ENCODE measurements around the gene SDCCAG8. TPM values are rescaled to one million over a fixed set of nuclear protein-coding genes. Genes with fewer than 3 reads are reported as not detected.
A peak's percentile ranks its signal among the peaks of the same experiment; 100 is the strongest.

SDCCAG8 gene
- polyA plus RNA-seq, 3 donors: 33.2 to 34.4 (median 33.4) TPM

- H3K9ac ChIP-seq (ENCODE audit: insufficient read depth, low read length, poor library complexity, severe bottlenecking): no peak overlapping the region
- Mint-ChIP-seq H3K4me1 (peaks cover 5% of the 10 kb centered on the region), H3K27me3 (ENCODE audit: low read depth in 3 of 3) (no peaks in the 10 kb centered on the region), H3K9me3 (peaks cover 0 to 6% (median 5%) of the 10 kb centered on the region in 7 donors), H3K27ac (peak overlapping the region in 4 of 7 donors; percentile 4 to 80 (median 32)), H3K4me3 (no peak overlapping the region), H3K36me3 (peaks cover 66 to 68% of the 10 kb centered on the region in 2 donors)
- no peak overlapping the region for H3K4me3 ChIP-seq (replicated peaks in 1 of 3; ENCODE audit: low read depth in 2 of 3, low read length in 3 of 3)
- H3K27ac ChIP-seq (ENCODE audit: low read depth in 1 of 2, low read length in 2 of 2): peak overlapping the region in 1 of 2 donors; percentile 42
- H3K4me2 ChIP-seq (replicated peaks; ENCODE audit: extremely low read depth, low read length, poor library complexity, severe bottlenecking): no peak overlapping the region
- peaks cover 39% of the 10 kb centered on the region for H4K20me1 ChIP-seq (ENCODE audit: insufficient read depth, low read length)
- no peaks in the 10 kb centered on the region for H3K9me3 ChIP-seq (replicated peaks in 1 of 2; ENCODE audit: control insufficient read depth in 1 of 2, insufficient read depth in 1 of 2, low read length in 2 of 2)
- TF ChIP-seq, protein P1, sequence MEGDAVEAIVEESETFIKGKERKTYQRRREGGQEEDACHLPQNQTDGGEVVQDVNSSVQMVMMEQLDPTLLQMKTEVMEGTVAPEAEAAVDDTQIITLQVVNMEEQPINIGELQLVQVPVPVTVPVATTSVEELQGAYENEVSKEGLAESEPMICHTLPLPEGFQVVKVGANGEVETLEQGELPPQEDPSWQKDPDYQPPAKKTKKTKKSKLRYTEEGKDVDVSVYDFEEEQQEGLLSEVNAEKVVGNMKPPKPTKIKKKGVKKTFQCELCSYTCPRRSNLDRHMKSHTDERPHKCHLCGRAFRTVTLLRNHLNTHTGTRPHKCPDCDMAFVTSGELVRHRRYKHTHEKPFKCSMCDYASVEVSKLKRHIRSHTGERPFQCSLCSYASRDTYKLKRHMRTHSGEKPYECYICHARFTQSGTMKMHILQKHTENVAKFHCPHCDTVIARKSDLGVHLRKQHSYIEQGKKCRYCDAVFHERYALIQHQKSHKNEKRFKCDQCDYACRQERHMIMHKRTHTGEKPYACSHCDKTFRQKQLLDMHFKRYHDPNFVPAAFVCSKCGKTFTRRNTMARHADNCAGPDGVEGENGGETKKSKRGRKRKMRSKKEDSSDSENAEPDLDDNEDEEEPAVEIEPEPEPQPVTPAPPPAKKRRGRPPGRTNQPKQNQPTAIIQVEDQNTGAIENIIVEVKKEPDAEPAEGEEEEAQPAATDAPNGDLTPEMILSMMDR (IDR thresholded peaks at IDR 0.05): no peak
- H3K36me3 ChIP-seq (replicated peaks in 1 of 2; ENCODE audit: control insufficient read depth in 1 of 2, insufficient read depth in 2 of 2, low read length in 2 of 2): peaks cover 45 to 82% of the 10 kb centered on the region in 2 donors
- intact Hi-C loops (cut with micrococcal nuclease): no loop called here
- H2AFZ ChIP-seq (ENCODE audit: insufficient read depth, low read depth, low read length, poor library complexity, severe bottlenecking): no peak overlapping the region
- no peak for DNase-seq
- peaks cover 51% of the 10 kb centered on the region for H3K79me2 ChIP-seq (ENCODE audit: insufficient read depth, low read length)
- H3K4me1 ChIP-seq (ENCODE audit: control insufficient read depth in 1 of 2, insufficient read depth in 2 of 2, low read length in 2 of 2): no peaks in the 10 kb centered on the region
- H3K27me3 ChIP-seq (ENCODE audit: control insufficient read depth in 2 of 2, insufficient read depth in 2 of 2, low read length in 2 of 2): no peaks in the 10 kb centered on the region
Observed at GRCh38 chr1:243218059-243218458, 37.8 kb upstream of the SDCCAG8 start.

- Mint-ChIP-seq H3K36me3 (peaks cover 45 to 57% of the 10 kb centered on the region in 2 donors), H3K4me3 (no peak overlapping the region), H3K27ac (no peak overlapping the region), H3K9me3 (peaks cover 16 to 34% (median 28%) of the 10 kb centered on the region in 7 donors), H3K27me3 (ENCODE audit: low read depth in 3 of 3) (no peaks in the 10 kb centered on the region), H3K4me1 (peaks cover 5% of the 10 kb centered on the region)
- Histone ChIP-seq H3K9me3 (replicated peaks in 1 of 2; ENCODE audit: control insufficient read depth in 1 of 2, insufficient read depth in 1 of 2, low read length in 2 of 2) (peaks cover 17 to 31% of the 10 kb centered on the region in 2 donors), H3K4me1 (ENCODE audit: control insufficient read depth in 1 of 2, insufficient read depth in 2 of 2, low read length in 2 of 2) (no peaks in the 10 kb centered on the region), H3K4me2 (replicated peaks; ENCODE audit: extremely low read depth, low read length, poor library complexity, severe bottlenecking) (no peak overlapping the region), H3K4me3 (replicated peaks in 1 of 3; ENCODE audit: low read depth in 2 of 3, low read length in 3 of 3) (no peak overlapping the region), H3K79me2 (ENCODE audit: insufficient read depth, low read length) (peaks cover 95% of the 10 kb centered on the region), H2AFZ (ENCODE audit: insufficient read depth, low read depth, low read length, poor library complexity, severe bottlenecking) (no peak overlapping the region), H3K27me3 (ENCODE audit: control insufficient read depth in 2 of 2, insufficient read depth in 2 of 2, low read length in 2 of 2) (no peaks in the 10 kb centered on the region), H3K27ac (ENCODE audit: low read depth in 1 of 2, low read length in 2 of 2) (peak overlapping the region in 1 of 2 donors; percentile 42), H3K36me3 (replicated peaks in 1 of 2; ENCODE audit: control insufficient read depth in 1 of 2, insufficient read depth in 2 of 2, low read length in 2 of 2) (peaks cover 27 to 61% of the 10 kb centered on the region in 2 donors), H4K20me1 (ENCODE audit: insufficient read depth, low read length) (peaks cover 57% of the 10 kb centered on the region), H3K9ac (ENCODE audit: insufficient read depth, low read length, poor library complexity, severe bottlenecking) (no peak overlapping the region)
- intact Hi-C loops (cut with micrococcal nuclease): loop anchor here in 1 of 2 donors (10.0 kb wide), 1 partner anchor 97 kb away; no protein-coding TSS in a partner anchor
- TF ChIP-seq, protein P1 (IDR thresholded peaks at IDR 0.05): no peak
- no peak for DNase-seq
- 93% methylated on average over 2 of the region's 2 CpGs for WGBS (ENCODE audit: insufficient coverage)
Observed at GRCh38 chr1:243227622-243228021, 28.2 kb upstream of the SDCCAG8 start.

Measured in CD14-positive monocyte (primary cell).